HG03469 (cell line): ENCODE data around the gene HPSE2.
"Not testable (repeated sequence)": the region's sequence is repeated elsewhere in the genome, so short reads cannot be mapped to it uniquely, and the experiment has no call there.

Experiments used
- ATAC-seq: cut with Tn5 transposase; IDR thresholded peaks from one replicate; pipeline ENCODE4 v1.9.1; 2021; ENCODE audit warnings: mild to moderate bottlenecking, moderate library complexity, moderate number of reproducible peaks; ENCODE audit not compliant: unreplicated experiment

The HPSE2 gene

GRCh38 chr10:99235658-99236626, at the start of gene HPSE2:
Gene HPSE2, minus strand, starts transcription at chr10:99235852.
- ATAC-seq, result no peak

DNA sequence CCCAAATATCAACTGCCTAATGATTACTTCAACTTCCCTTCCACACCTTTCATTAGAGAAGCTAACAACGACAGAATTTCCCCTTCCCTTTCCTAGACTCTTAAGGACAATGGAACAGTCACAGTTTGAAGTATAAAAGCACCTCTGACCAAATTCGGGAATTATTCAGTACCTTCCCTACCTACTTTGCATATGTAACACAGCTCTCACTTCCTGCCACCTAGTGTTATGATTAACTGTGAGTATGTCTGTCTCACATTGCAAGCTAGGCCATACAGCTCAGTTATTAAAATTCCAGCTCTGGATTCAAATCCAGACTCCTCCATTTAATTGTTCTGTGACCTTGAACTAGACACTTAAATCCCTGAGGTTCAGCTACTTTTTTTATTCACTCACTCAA, 44.8 kb upstream of the HPSE2 start:
- peak; percentile 72 for ATAC-seq

- no peak for ATAC-seq
Measured at GRCh38 chr10:99279626-99280111, 44.0 kb upstream of the HPSE2 start.

- ATAC-seq, result no peak
Measured at GRCh38 chr10:99276848-99277486, 41.3 kb upstream of the HPSE2 start.

- no peak for ATAC-seq
Measured at GRCh38 chr10:99266383-99266782, 30.7 kb upstream of the HPSE2 start.

GRCh38 chr10:99248824-99249223, 13.2 kb upstream of the HPSE2 start:
- ATAC-seq, result no peak

DNA sequence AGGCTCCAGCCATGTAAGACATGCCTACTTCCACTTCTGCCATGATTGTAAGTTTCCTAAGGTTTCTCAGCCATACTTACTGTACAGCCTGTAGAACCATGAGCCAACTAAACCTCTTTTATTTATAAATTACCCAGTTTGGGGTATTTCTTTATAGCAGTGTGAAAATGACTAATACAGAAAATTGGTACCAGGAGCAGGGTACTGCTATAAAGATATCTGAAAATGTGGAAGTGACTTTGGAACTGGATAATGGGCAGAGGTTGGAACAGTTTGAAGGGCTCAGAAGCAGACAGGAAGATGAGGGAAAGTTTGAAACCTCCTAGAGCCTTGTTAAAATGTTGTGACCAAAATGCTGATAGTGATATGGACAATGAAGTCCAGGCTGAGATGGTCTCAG, 12.2 kb upstream of the HPSE2 start:
- ATAC-seq, result not testable (repeated sequence)

DNA sequence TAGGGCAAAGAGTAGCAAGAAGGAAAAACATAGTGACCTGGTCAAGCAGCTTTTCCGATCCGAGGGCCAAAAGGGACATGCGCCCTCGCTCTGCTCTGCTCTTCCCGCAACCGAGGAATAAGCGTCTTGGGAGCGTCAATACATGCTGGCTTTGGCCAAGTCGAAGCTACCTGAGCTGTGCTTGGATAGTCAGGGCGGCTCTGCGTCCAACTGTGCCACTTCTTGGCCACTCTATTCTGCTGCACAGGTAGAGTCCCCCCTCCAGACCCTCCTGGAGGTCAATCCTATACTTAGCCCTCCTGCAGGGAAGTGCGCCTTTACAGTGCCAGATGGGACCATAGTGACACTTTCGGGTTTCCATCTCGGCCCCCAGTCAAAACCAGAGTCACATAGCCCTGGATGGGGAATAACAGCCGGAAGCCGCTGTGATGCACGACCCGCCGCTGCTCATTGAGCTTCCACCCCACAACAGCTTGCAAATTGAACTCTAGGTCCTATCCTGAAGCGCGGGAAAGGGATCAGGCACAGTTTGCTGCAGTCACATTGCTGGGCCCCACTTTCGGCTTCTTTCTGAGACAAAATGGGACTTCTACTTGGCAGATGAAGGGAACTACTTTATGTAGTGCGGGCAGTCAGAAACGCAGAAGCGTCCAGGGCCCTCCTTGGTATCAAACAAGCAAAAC, 1.1 kb upstream of the HPSE2 start:
- no peak for ATAC-seq

DNA sequence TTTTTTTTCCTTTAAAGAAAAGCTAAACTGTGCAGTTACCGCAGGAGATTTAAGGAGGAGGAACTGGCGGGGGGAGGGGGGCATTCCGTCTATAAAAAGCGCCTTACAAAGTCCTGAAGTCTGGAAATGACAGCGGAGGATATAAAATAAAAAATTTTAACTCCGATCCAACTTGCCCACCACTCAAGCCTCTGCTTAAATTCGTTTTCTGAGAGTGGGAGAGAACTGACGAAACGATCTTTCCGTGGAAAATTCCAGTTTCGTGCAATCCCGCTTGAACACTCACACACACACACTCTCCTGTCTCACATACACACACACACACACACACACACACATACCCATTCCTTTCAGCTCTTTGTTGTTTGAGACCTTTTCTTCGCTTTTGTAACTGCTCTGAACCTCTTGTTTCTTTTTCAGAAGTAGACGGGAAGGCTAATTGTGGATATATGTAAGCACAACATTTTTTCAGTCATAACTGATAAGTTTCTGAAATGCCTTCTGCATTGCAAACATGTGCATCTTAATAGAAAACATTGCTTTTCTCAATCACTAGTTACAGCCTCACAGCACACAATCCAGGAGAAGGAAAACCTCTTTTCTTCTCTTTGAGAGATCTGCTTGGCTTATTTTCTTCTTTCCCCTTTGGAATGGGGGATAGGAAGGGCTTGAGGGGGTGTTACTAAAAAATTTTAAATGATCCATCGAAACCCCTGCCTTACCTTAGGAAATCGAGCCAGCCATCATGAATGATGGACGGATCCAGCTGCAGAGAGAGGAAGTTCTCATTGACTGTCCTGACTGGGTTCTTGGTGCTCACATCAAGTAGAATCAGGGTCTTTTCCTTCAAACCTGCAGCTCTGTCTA, 628 bp downstream of the HPSE2 start:
- no peak for ATAC-seq

DNA sequence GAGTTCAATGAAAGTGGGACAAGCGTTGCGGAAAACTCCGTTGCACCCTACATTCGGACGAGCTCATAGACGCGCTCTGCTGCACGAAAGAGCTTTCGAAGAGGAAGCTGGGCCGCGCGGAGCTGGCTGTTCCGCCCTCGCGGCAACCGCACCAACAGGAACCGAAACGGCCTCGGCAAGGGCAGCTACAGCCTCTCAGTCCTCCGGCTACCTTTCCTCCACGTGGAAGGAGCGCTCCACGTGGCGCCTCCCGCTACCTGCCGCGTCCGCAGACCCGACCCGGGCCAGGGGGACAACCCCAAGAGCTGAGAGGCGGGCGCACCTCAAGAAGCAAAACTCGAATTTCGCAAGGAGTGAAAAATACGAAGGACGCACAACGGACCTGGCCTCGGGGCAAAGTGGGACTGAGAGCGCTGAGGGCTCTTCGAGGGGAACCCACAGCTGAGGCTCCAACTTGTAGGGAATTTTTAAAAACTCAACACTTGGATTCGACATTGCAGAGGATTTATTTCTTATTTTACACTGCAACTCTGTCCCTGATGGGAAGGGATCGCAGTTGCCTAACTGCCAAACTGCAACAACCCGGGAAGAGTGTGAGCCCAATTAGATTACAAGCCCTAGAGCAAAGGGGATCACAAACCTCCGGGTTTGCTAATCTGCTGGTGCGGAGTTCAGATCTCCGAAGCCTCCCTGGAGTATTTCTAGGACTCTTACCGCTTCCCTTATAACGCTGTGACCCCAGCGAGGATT, 1.4 kb downstream of the HPSE2 start:
- peak; percentile 96 for ATAC-seq

DNA sequence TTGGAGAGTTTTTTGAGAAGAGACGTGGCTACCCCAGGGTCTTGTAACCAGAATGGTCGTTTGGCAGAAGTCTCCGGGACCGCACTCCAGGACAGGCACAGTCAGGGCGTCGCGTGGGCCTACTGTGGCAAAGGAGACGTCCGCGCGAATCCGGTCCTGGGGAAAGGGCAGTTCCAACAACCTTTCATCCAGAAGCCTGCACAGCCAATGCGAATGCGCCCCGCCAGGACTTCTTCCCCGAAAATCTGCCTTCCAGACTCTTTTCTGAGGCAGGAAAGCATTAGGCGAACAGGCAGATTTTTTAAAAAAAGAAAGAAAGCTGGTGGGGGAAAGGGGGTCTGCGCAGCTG, 2.0 kb downstream of the HPSE2 start:
- ATAC-seq, result no peak

GRCh38 chr10:99233000-99233688, 2.5 kb downstream of the HPSE2 start:
- ATAC-seq, result no peak

DNA sequence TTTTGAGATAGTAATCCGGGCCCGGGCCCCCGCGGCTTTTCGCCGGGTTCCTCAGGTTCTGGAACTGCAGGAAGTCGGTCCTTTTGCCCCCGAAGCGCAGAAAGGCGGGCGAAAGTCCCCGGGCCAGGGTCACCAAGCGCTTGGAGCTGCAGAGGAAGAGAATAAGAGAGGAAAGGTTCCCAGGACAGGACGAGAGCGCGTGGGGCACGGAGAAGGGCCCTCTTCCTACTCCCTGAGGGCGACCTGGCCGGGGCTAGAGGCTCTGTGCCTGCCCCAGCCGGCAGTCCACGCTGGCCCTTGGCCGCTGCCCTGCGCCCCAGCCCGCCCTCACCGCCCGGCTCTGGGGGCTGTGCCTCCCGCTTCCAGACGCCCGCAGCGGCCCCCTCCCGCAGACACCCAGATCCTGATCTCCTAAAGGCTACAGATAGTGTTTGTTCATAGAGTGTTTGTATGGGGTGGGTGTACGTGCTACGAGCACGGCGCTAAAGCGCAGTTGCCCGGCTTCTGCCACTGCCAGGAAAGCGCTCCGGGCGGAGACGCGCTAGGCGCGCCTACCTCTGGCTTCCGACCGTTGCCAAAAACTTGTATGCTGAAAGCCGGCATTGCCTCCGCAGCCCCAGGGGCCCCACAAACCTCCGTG, 3.2 kb downstream of the HPSE2 start:
- ATAC-seq, result no peak

DNA sequence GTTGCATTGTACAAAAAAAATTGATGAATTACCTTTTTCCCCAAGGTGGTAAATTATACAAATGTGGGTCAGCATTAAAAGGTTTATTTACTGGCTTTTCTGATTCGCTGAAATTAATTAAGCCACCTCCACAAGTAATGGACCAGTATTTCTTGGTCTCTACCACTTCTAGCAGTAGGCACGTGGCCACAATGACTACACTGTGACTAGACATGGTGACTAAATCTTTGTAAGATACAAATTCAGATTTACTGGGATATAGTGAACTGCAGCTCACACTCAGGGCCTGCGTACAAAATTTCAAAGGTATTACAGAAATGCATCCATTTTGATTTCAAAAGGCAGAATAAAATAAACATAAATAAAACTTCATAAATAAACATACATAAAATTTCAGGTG, 10.9 kb downstream of the HPSE2 start:
- no peak for ATAC-seq

DNA sequence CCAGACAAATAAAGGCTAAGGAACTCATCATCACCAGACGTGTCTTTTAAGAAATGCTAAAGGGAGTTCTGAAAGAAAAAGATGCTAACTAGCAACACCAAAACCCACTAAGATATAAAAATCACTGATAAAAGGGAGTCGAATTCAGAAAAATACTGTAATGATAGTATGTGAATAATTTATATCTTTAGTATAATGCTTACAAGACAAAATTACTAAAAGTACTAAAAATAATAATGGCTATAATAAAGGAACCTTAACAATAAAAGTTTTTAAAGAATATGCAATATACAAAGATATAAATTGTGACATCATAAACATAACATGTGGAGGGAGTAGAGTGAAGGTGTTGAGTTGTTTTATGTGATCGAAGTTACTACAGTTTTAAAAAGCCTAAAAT, 28.3 kb downstream of the HPSE2 start:
- ATAC-seq, result no peak

- no peak for ATAC-seq
Measured at GRCh38 chr10:99203310-99203709, 32.3 kb downstream of the HPSE2 start.

DNA sequence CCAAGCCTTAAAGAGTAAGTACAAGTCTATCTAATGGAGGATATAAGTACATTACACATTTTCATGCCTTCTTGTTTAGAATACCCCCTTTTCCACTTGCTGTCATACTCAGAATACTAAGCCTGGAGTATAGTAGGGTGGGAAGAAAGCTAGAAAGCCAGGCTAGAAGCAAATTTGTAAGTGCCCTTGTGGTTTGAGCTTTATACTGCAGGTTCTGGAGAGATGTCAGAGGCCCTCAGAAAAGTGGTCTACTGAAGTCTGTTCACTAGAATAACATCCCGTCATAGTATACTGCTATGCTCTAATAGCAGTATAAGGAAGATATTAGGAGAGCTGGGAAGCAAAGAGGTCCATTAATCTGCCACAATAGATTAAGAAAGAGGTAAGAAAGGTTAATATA, 62.7 kb downstream of the HPSE2 start:
- no peak for ATAC-seq

GRCh38 chr10:99172128-99172738, 63.4 kb downstream of the HPSE2 start:
- no peak for ATAC-seq
